Vagina (tissue), 2 donors: ENCODE results near the gene AJAP1.

Experiments used
- CTCF ChIP-seq, 3 experiments: fragments of 450-650 bp in 2 of 3; fragments of 200-600 bp in 1 of 3; sonication (generic) in 1 of 3; IDR thresholded peaks; one replicate each; pipeline ENCODE4 v1.5.1; 2017 to 2019; ENCODE audit warnings: antibody characterized with exemption in 3 of 3, mild to moderate bottlenecking in 2 of 3, moderate library complexity in 2 of 3
- POLR2A ChIP-seq, 2 donors: fragments of 450-650 bp; IDR thresholded peaks; one replicate each; pipeline ENCODE4 v1.6.1; 2017; ENCODE audit warnings: antibody characterized with exemption in 2 of 2, mild to moderate bottlenecking in 2 of 2, moderate library complexity in 2 of 2
- POLR2AphosphoS5 ChIP-seq, 2 donors: sonication (generic); formaldehyde crosslinking; IDR thresholded peaks; one replicate each; pipeline ENCODE4 v1.9.0; 2017; ENCODE audit warnings: antibody characterized with exemption in 2 of 2, mild to moderate bottlenecking in 2 of 2, low read depth in 1 of 2; ENCODE audit not compliant: insufficient read depth in 1 of 2

GRCh38 chr1:4628992-4629391, 25.4 kb upstream of the AJAP1 start:
- no peak for TF ChIP-seq CTCF (IDR thresholded peaks at IDR 0.05)
- TF ChIP-seq POLR2A (IDR thresholded peaks at IDR 0.05) = no peak
- TF ChIP-seq POLR2AphosphoS5 (IDR thresholded peaks at IDR 0.05; ENCODE audit: insufficient read depth in 1 of 2, low read depth in 1 of 2) = no peak
